HG02759 (cell line): ENCODE measurements around the gene FIG4.
"Not testable (repeated sequence)": the region's sequence is repeated elsewhere in the genome, so short reads cannot be mapped to it uniquely, and the experiment has no call there.

Experiments
- ATAC-seq: cut with Tn5 transposase; IDR thresholded peaks from one replicate; pipeline ENCODE4 v1.9.1; 2021; ENCODE audit warnings: mild to moderate bottlenecking, moderate library complexity; ENCODE audit not compliant: unreplicated experiment

Gene FIG4

GRCh38 chr6:109793021-109793420, 101.9 kb downstream of the FIG4 start:
- ATAC-seq = no peak

- no peak for ATAC-seq
These were observed 102.7 kb downstream of the FIG4 start for GRCh38 chr6:109793792-109794191.

GRCh38 chr6:109794201-109794923, 103.3 kb downstream of the FIG4 start:
- ATAC-seq = no peak

- ATAC-seq = no peak
These were observed 105.0 kb downstream of the FIG4 start for GRCh38 chr6:109795994-109796555.

GRCh38 chr6:109799129-109799528, 108.0 kb downstream of the FIG4 start:
- no peak for ATAC-seq

GRCh38 chr6:109799664-109800063, 108.6 kb downstream of the FIG4 start:
- ATAC-seq = no peak

GRCh38 chr6:109800771-109801170, 109.7 kb downstream of the FIG4 start:
- no peak for ATAC-seq

GRCh38 chr6:109801794-109802193, 110.7 kb downstream of the FIG4 start:
- ATAC-seq = no peak

- no peak for ATAC-seq
These were observed 112.9 kb downstream of the FIG4 start for GRCh38 chr6:109804020-109804419.

- no peak for ATAC-seq
These were observed 116.8 kb downstream of the FIG4 start for GRCh38 chr6:109807881-109808280.

GRCh38 chr6:109808837-109809236, 117.7 kb downstream of the FIG4 start:
- ATAC-seq = no peak

GRCh38 chr6:109815054-109815453, 124.0 kb downstream of the FIG4 start:
- no peak for ATAC-seq

- ATAC-seq = no peak
These were observed 125.6 kb downstream of the FIG4 start for GRCh38 chr6:109816452-109817374.

- ATAC-seq = peak; percentile 61
These were observed 129.7 kb downstream of the FIG4 start for GRCh38 chr6:109820706-109821350.

- no peak for ATAC-seq
These were observed 130.3 kb downstream of the FIG4 start for GRCh38 chr6:109821428-109821827.

GRCh38 chr6:109824105-109824504, 133.0 kb downstream of the FIG4 start:
- ATAC-seq = no peak

- no peak for ATAC-seq
These were observed 135.5 kb downstream of the FIG4 start for GRCh38 chr6:109826551-109826950.

- not testable (repeated sequence) for ATAC-seq
These were observed 140.3 kb downstream of the FIG4 start for GRCh38 chr6:109831352-109831751.

- no peak for ATAC-seq
These were observed 143.0 kb downstream of the FIG4 start for GRCh38 chr6:109834131-109834530.

- ATAC-seq = no peak
These were observed 143.7 kb downstream of the FIG4 start for GRCh38 chr6:109834595-109835437.
